HCT116 (cell line): ENCODE results near the gene INF2. TPM values are rescaled to one million over a fixed set of nuclear protein-coding genes. Genes with fewer than 3 reads are reported as not detected.

Experiments used
- ATAC-seq: fragments of 200-7000 bp; cut with Tn5 transposase; 2 replicates; pipeline ENCODE4 v1.9.1; 2020; ENCODE audit warnings: mild to moderate bottlenecking, moderate library complexity
- BruUV-seq: library from RNA; stranded (reverse); fragments of 400-500 nt; replicated peaks from 2 replicates; lab custom pipeline; 2021; lab: Mats Ljungman, UMichigan
- CTCF ChIA-PET: fragments of 300-600 bp; sonication (Branson Sonifier 250); formaldehyde crosslinking; loops from one replicate; lab custom pipeline; 2021; ENCODE audit warnings: antibody characterized with exemption; lab: Charles Lee
- POLR2A ChIA-PET: fragments of 300-600, 350-600 bp; sonication (Branson Sonifier 250); formaldehyde crosslinking; loops from one replicate; lab custom pipeline; 2021; ENCODE audit warnings: antibody characterized with exemption; lab: Charles Lee
- RAD21 ChIA-PET, 2 experiments: fragments of 300-600 bp; sonication (Branson Sonifier 250); formaldehyde crosslinking; loops; one replicate each; lab custom pipeline; 2023; ENCODE audit warnings: low total read pairs in 2 of 2; ENCODE audit not compliant: uncharacterized antibody in 2 of 2, unreplicated experiment in 2 of 2, low non-redundant PET in 1 of 2; lab: Charles Lee
- DNase-seq: peaks from one replicate; pipeline ENCODE4 v3.0.0-alpha.2; 2010; ENCODE audit warnings: low read depth, low spot score
- H2AFZ ChIP-seq: fragments of 200-600 bp; shearing (Covaris generic), sonication (generic); 2 replicates; pipeline ENCODE4 v1.6.1; 2017; ENCODE audit warnings: low read depth, mixed run types, mixed read lengths, antibody characterized with exemption, low read length; ENCODE audit not compliant: poor library complexity, severe bottlenecking
- H3K27ac ChIP-seq: 2 replicates; pipeline ENCODE4 v1.5.1; 2012; ENCODE audit warnings: low read depth, low read length
- H3K27me3 ChIP-seq: fragments of 200-600 bp; sonication (generic); 2 replicates; pipeline ENCODE4 v1.6.1; 2016; ENCODE audit warnings: mixed run types, low read length, mixed read lengths; ENCODE audit not compliant: insufficient read depth
- H3K36me3 ChIP-seq, 2 experiments: fragments of 200-500 bp in 1 of 2; fragments of 200-600 bp in 1 of 2; sonication (Bioruptor generic) in 1 of 2; sonication (generic) in 1 of 2; 2 replicates each; pipeline versions ENCODE4 v1.5.1 to v1.6.1; 2014 to 2016; ENCODE audit warnings: low read length in 2 of 2, inconsistent platforms in 1 of 2, mixed read lengths in 1 of 2, mixed run types in 1 of 2; ENCODE audit not compliant: insufficient read depth in 2 of 2, control insufficient read depth in 1 of 2
- H3K4me1 ChIP-seq, 2 experiments: fragments of 200-600 bp in 1 of 2; sonication (generic) in 1 of 2; 2 replicates each; pipeline versions ENCODE4 v1.5.1 to v1.6.1; 2012 to 2017; ENCODE audit warnings: low read length in 2 of 2, inconsistent platforms in 1 of 2, mild to moderate bottlenecking in 1 of 2, mixed read lengths in 1 of 2, mixed run types in 1 of 2, moderate library complexity in 1 of 2; ENCODE audit not compliant: insufficient read depth in 2 of 2, control insufficient read depth in 1 of 2
- H3K4me2 ChIP-seq: fragments of 200-600 bp; sonication (generic); 2 replicates; pipeline ENCODE4 v1.6.1; 2017; ENCODE audit warnings: mixed run types, low read length, mixed read lengths
- H3K4me3 ChIP-seq, 2 experiments: fragments of 200-600 bp in 1 of 2; sonication (generic) in 1 of 2; replicated peaks in 1 of 2; 2 replicates each; pipeline ENCODE4 v1.5.1; 2011 to 2016; ENCODE audit warnings: low read length in 2 of 2, control low read depth in 1 of 2, low read depth in 1 of 2, mild to moderate bottlenecking in 1 of 2, mixed read lengths in 1 of 2, mixed run types in 1 of 2
- H3K79me2 ChIP-seq: fragments of 200-600 bp; sonication (generic); 2 replicates; pipeline ENCODE4 v1.6.1; 2017; ENCODE audit warnings: mild to moderate bottlenecking, mixed run types, low read length, moderate library complexity, mixed read lengths; ENCODE audit not compliant: insufficient read depth
- H3K9ac ChIP-seq: fragments of 200-600 bp; sonication (generic); 2 replicates; pipeline ENCODE4 v1.6.1; 2016; ENCODE audit warnings: low read length, mixed read lengths
- H3K9me2 ChIP-seq: fragments of 200-600 bp; sonication (generic), shearing (Covaris generic); 2 replicates; pipeline ENCODE4 v1.6.1; 2017; ENCODE audit warnings: mixed run types, mild to moderate bottlenecking, moderate library complexity; ENCODE audit not compliant: insufficient read depth
- H3K9me3 ChIP-seq, 2 experiments: fragments of 200-500 bp in 1 of 2; fragments of 200-600 bp in 1 of 2; sonication (Bioruptor generic) in 1 of 2; sonication (generic) in 1 of 2; 2 replicates each; pipeline ENCODE4 v1.6.1; 2014 to 2017; ENCODE audit warnings: low read length in 2 of 2, mixed read lengths in 2 of 2, inconsistent platforms in 1 of 2, low read depth in 1 of 2, mild to moderate bottlenecking in 1 of 2, mixed run types in 1 of 2, moderate library complexity in 1 of 2; ENCODE audit not compliant: control insufficient read depth in 1 of 2, insufficient read depth in 1 of 2
- H4K20me1 ChIP-seq: fragments of 200-600 bp; sonication (generic), shearing (Covaris generic); 2 replicates; pipeline ENCODE4 v1.6.1; 2017; ENCODE audit warnings: mixed run types, mild to moderate bottlenecking, moderate library complexity; ENCODE audit not compliant: insufficient read depth
- FOSL1 ChIP-seq: IDR thresholded peaks from 2 replicates; pipeline ENCODE4 v1.6.1; 2012; ENCODE audit warnings: low read depth
- SIN3A ChIP-seq: IDR thresholded peaks from 2 replicates; pipeline ENCODE4 v1.6.1; 2012; ENCODE audit warnings: low read depth
- SRF ChIP-seq: IDR thresholded peaks from 2 replicates; pipeline ENCODE4 v1.6.1; 2012; ENCODE audit warnings: low read depth
- ZNF274 ChIP-seq: fragments of 200-500 bp; sonication (Bioruptor generic); IDR thresholded peaks from 2 replicates; pipeline ENCODE4 v1.6.1; 2014; ENCODE audit warnings: mild to moderate bottlenecking, low read depth, low read length, inconsistent platforms
- intact Hi-C: fragments of 100-400 bp; cut with micrococcal nuclease; formaldehyde crosslinking; loops from 2 replicates; pipeline ENCODE4 v1.10.0; 2022
- total RNA-seq: library from RNA; stranded (reverse); gene quantifications from one replicate; pipeline ENCODE4 v1.2.1, GENCODE V29; 2021; ENCODE audit not compliant: unreplicated experiment
- TF ChIP-seq, protein P1 (sequence below), 3 experiments: fragments of 200-600 bp in 1 of 3; sonication (generic) in 1 of 3; IDR thresholded peaks in 2 of 3; conservative IDR thresholded peaks in 1 of 3; 2 replicates each; pipeline ENCODE4 v1.5.1; 2012 to 2017; ENCODE audit warnings: low read depth in 2 of 3, low read length in 2 of 3, antibody characterized with exemption in 1 of 3, borderline replicate concordance in 1 of 3, control low read depth in 1 of 3, mild to moderate bottlenecking in 1 of 3, mixed read lengths in 1 of 3, mixed run types in 1 of 3, moderate library complexity in 1 of 3; ENCODE audit not compliant: insufficient read depth in 1 of 3
- TF ChIP-seq, protein P2 (sequence below): IDR thresholded peaks from 2 replicates; pipeline ENCODE4 v1.6.1; 2012

INF2 gene
- total RNA-seq, 1 experiment from 2014 or later: 95.8 TPM

DNA sequence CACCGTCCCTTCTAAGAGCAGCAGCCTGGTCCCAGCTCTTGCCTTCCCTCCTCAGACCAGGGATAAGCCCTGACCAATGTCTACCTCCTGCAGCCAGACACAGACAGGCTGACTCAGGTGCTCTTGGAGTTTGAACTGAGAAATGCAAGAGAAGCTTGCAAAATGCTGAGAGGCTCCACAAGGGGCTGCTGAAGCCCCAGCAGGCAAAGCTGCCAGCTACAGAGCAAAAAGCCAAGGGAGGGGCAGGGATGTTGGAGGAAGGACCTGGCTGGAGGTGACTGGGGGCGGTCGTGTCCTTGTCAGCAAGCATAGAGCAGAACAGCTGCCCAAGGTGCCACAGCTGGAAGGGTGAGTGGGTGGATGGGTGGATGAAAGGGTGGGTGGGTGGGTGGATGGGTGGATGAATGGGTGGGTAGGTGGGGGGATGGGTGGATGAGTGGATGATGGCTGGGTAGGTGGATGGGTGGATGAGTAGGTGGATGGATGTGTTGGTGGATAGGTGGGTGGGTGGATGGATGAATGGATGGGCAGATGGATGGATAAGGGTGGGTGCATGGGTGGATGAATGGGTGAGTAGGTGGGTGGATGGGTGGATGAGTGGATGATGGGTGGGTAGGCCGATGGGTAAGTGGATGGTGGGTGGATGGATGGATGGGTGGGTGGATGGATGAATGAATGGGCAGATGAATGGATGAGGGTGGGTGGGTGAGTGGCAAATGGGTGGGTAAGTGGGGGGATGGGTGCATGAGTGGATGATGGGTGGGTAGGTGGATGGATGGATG, 4.0 kb upstream of the INF2 start:
- Histone ChIP-seq H3K4me2 (no peak overlapping the region), H3K9me3 (no peaks in the 10 kb centered on the region), H2AFZ (no peak overlapping the region), H4K20me1 (no peaks in the 10 kb centered on the region), H3K79me2 (peaks cover 9% of the 10 kb centered on the region), H3K9ac (no peak overlapping the region), H3K27ac (no peak overlapping the region), H3K4me1 (peaks cover 57 to 71% of the 10 kb centered on the region in 2 experiments), H3K4me3 (no peak overlapping the region), H3K27me3 (no peaks in the 10 kb centered on the region), H3K36me3 (no peaks in the 10 kb centered on the region; a peak in 1 of 4 replicates), H3K9me2 (no peaks in the 10 kb centered on the region)
- no peak for TF ChIP-seq SIN3A
- no peak for TF ChIP-seq FOSL1
- no peak for TF ChIP-seq ZNF274
- TF ChIP-seq, protein P1, sequence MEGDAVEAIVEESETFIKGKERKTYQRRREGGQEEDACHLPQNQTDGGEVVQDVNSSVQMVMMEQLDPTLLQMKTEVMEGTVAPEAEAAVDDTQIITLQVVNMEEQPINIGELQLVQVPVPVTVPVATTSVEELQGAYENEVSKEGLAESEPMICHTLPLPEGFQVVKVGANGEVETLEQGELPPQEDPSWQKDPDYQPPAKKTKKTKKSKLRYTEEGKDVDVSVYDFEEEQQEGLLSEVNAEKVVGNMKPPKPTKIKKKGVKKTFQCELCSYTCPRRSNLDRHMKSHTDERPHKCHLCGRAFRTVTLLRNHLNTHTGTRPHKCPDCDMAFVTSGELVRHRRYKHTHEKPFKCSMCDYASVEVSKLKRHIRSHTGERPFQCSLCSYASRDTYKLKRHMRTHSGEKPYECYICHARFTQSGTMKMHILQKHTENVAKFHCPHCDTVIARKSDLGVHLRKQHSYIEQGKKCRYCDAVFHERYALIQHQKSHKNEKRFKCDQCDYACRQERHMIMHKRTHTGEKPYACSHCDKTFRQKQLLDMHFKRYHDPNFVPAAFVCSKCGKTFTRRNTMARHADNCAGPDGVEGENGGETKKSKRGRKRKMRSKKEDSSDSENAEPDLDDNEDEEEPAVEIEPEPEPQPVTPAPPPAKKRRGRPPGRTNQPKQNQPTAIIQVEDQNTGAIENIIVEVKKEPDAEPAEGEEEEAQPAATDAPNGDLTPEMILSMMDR (IDR thresholded peaks at IDR 0.05 in 2 of 3, conservative IDR thresholded peaks at IDR 0.05 in 1 of 3; ENCODE audit: borderline replicate concordance in 1 of 3, insufficient read depth in 1 of 3, low read depth in 2 of 3, low read length in 2 of 3): 0 out of 6 replicates have a peak, but pooled peaks of 1 of the 3 experiments have one; percentile 11
- TF ChIP-seq, protein P2, sequence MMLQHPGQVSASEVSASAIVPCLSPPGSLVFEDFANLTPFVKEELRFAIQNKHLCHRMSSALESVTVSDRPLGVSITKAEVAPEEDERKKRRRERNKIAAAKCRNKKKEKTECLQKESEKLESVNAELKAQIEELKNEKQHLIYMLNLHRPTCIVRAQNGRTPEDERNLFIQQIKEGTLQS: no peak
- no peak for TF ChIP-seq SRF
- POLR2A ChIA-PET: no interaction called here
- no peak for DNase-seq
- intact Hi-C loops: no loop called here
- CTCF ChIA-PET: interaction anchor here (1.0 kb wide), 1 partner anchor 19 kb away, joined by 3 read pairs; no protein-coding TSS in a partner anchor
- ATAC-seq: no peak
- RAD21 ChIA-PET: no interaction called here
- BruUV-seq: no TSS peak
